COLO829 (cell line): ENCODE data around the gene PDE1C.
"Not testable (repeated sequence)": the region's sequence is repeated elsewhere in the genome, so short reads cannot be mapped to it uniquely, and the experiment has no call there.

ENCODE experiments used
- DNase-seq: peaks from one replicate; pipeline ENCODE4 v3.0.0; 2012; ENCODE audit warnings: low spot score

The PDE1C gene

GRCh38 chr7:32043688-32044087 lies 26.5 kb downstream of the PDE1C start:
- DNase-seq: peak; percentile 74

GRCh38 chr7:32042900-32043299 lies 27.3 kb downstream of the PDE1C start:
- no peak for DNase-seq

GRCh38 chr7:32039000-32039756 lies 31.0 kb downstream of the PDE1C start:
- no peak for DNase-seq

GRCh38 chr7:32037650-32038198 lies 32.5 kb downstream of the PDE1C start:
- no peak for DNase-seq

GRCh38 chr7:32036557-32036956 lies 33.6 kb downstream of the PDE1C start:
- no peak for DNase-seq

- no peak for DNase-seq
These were observed 36.2 kb downstream of the PDE1C start for GRCh38 chr7:32034052-32034451.

- DNase-seq: peak; percentile 91
These were observed 37.2 kb downstream of the PDE1C start for GRCh38 chr7:32033006-32033405.

- DNase-seq: no peak
These were observed 38.0 kb downstream of the PDE1C start for GRCh38 chr7:32032211-32032610.

- peak; percentile 53 for DNase-seq
These were observed 39.1 kb downstream of the PDE1C start for GRCh38 chr7:32030904-32031692.

- no peak for DNase-seq
These were observed 44.2 kb downstream of the PDE1C start for GRCh38 chr7:32026083-32026425.

- DNase-seq: no peak
These were observed 44.7 kb downstream of the PDE1C start for GRCh38 chr7:32025381-32026082.

- DNase-seq: no peak
These were observed 46.8 kb downstream of the PDE1C start for GRCh38 chr7:32023376-32023775.

- no peak for DNase-seq
These were observed 47.2 kb downstream of the PDE1C start for GRCh38 chr7:32022966-32023365.

GRCh38 chr7:32020551-32021159 lies 49.6 kb downstream of the PDE1C start:
- DNase-seq: no peak

GRCh38 chr7:32018845-32019578 lies 51.2 kb downstream of the PDE1C start:
- DNase-seq: no peak

- DNase-seq: no peak
These were observed 55.1 kb downstream of the PDE1C start for GRCh38 chr7:32015133-32015532.

GRCh38 chr7:32013471-32013870 lies 56.7 kb downstream of the PDE1C start:
- DNase-seq: not testable (repeated sequence)

GRCh38 chr7:32005577-32005976 lies 64.6 kb downstream of the PDE1C start:
- no peak for DNase-seq

GRCh38 chr7:32001948-32002347 lies 68.3 kb downstream of the PDE1C start:
- no peak for DNase-seq

- peak; percentile 40 for DNase-seq
These were observed 72.8 kb downstream of the PDE1C start for GRCh38 chr7:31997423-31997822.

- DNase-seq: no peak
These were observed 75.1 kb downstream of the PDE1C start for GRCh38 chr7:31995134-31995533.
